Measurements from ENCODE around the gene RIBC2.

DNA sequence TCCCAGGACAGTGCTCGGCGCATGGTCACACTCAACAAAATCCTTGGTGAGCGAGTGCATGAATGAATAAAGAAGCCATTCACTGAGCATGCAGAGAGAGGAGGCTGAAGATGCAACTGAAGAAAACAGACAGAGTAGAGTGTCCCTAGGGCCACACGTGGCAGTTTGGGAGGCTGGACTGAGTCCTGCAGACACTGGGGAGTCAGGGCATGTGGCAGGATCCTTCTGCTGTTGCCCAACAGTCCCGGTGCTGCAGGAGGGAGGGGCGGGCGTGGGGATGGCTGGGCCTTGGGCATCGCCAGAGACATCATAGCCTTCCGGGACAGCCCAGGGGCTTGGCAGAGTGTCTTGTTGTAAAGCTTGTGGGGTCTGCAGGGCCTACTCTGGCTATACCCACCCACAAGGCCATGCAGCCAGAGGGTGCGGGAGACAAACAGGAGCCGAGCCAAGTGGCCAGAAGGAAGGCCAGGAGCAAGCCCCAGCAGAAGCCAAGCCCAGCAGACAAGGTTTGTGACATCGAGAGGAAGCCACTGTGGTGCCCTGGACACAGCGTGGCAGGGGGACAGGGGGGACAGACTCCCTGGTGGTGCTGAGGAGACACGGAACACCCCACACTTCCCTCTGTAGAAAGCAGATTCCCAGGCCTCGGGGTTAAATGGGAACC lies 62.5 kb downstream of the RIBC2 start:
- TF ChIP-seq, protein P1, sequence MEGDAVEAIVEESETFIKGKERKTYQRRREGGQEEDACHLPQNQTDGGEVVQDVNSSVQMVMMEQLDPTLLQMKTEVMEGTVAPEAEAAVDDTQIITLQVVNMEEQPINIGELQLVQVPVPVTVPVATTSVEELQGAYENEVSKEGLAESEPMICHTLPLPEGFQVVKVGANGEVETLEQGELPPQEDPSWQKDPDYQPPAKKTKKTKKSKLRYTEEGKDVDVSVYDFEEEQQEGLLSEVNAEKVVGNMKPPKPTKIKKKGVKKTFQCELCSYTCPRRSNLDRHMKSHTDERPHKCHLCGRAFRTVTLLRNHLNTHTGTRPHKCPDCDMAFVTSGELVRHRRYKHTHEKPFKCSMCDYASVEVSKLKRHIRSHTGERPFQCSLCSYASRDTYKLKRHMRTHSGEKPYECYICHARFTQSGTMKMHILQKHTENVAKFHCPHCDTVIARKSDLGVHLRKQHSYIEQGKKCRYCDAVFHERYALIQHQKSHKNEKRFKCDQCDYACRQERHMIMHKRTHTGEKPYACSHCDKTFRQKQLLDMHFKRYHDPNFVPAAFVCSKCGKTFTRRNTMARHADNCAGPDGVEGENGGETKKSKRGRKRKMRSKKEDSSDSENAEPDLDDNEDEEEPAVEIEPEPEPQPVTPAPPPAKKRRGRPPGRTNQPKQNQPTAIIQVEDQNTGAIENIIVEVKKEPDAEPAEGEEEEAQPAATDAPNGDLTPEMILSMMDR (IDR thresholded peaks at IDR 0.05): no peak
- no peak for TF ChIP-seq POLR2A (IDR thresholded peaks at IDR 0.05)
